HPDE6-E6E7 (cell line): ENCODE data around the gene STEAP1B.
"Not testable (repeated sequence)": the region's sequence is repeated elsewhere in the genome, so short reads cannot be mapped to it uniquely, and the experiment has no call there.

ENCODE experiments used
- DNase-seq: peaks from one replicate; pipeline ENCODE4 v3.0.0; 2011; ENCODE audit warnings: missing footprints; ENCODE audit errors: extremely low spot score

The STEAP1B gene

DNA sequence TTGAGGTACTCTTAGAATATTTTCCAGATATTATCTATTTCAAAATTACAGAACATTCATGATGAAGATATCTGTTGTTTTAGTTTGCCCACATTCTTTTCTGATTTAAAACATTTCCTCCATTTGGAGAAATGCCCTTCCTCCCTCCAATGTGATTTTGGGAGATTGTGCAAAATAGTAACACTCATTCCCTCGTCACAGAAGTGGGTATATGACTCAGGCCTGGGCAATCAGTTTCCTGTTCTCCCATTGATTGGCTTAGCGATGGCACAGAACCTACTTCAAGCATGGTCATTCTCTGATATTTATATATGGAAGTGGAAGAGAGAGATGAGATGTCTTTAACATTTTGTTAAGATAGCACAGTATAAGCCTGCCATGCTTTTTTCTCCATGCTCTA lies 3.1 kb downstream of the STEAP1B start:
- DNase-seq, result not testable (repeated sequence)

DNA sequence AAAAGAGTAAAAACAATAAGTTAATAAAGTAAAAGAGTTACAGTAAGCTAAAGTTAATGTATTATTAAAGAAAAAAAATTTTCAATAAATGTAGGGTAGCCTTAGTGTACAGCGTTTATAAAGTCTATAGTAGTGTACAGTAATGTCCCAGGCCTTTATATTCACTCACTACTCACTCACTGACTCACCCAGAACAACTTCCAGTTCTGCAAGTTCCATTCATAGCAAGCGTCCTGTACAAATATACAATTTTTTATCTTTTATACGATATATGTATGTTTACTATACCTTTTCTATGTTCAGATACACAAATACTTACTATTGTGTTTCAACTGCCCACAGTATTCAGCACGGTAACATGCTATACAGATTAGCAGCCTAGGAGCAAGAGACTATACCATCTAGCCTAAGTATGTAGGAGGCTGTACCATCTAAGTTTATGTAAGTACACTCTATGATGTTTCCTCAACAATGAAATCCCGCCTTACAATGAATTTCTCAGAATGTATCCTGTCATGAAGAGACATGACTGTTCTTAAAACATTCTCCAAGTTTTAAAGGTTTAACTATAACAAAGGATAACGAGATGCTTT lies 3.6 kb downstream of the STEAP1B start:
- not testable (repeated sequence) for DNase-seq

DNA sequence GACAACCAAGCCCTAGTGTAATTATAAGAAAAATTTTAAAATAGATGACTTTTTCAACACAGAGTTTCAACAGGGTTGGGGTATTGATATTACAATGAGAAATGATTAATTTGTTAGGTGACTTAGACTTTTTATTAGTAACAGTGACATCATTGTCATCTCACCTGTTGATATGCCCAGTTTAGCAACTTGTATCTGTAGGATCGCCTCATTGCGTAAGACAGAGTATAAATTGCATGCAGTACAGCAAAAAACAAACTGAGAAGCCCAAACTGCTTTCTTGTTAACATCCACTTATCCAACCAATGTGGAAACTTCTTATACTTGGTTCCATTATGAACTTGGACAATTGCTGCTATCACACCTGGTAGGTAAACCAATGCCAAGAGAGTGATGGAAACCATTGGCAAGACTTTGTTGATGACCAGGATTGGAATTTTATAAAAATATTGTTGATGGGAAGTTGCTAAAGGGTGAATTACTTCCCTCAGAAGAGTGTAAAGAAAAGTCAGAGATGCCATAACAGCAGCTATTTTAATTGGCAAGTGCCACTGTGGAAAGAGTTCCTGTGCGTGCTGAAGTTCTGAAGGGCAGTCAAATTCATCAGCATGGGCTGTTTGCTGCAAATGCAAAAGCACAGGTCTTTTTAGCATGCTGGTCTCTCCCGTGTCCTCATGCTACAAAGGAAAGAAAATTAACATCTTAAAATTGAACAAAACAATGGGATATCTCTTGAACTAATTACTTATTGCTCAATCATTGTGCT lies 6.6 kb downstream of the STEAP1B start:
- not testable (repeated sequence) for DNase-seq

DNA sequence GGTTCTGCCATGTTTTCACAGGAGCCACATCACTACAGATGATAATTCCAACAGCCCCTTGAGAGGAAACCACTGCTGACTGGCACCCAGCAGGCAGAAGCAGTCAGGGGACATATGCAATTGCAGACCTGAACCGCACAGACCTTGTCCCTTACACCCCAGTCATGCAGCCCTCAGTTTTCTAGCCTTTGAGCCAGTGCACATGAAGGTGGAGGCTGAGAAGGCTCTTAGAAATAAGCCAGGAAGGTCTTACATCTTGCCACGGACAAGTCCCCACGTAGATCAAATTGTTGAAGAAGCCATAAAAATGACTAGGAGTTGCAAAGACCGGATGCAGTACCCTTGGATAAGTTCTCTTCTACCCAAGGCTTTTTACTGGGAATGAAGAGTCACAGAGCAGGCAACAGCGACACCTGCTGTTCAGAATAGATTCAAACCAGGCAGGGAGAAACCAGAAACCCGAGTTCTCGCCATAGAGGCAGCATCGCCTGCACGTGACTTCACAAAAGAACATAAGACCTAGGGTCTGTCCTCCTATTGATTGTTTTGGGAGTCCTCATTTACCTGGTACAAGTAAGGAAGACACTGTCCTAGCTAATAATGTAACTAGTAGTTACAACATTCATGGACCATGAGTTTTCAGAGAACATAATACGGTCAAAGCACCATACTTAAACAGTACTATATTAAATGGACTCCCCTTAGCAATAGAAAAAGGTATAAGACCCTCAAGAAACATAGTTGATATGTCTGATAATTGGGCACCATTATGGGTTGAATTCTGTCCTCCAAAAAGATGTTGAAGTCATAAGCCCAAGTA lies 11.1 kb downstream of the STEAP1B start:
- DNase-seq, result peak; percentile 45

DNA sequence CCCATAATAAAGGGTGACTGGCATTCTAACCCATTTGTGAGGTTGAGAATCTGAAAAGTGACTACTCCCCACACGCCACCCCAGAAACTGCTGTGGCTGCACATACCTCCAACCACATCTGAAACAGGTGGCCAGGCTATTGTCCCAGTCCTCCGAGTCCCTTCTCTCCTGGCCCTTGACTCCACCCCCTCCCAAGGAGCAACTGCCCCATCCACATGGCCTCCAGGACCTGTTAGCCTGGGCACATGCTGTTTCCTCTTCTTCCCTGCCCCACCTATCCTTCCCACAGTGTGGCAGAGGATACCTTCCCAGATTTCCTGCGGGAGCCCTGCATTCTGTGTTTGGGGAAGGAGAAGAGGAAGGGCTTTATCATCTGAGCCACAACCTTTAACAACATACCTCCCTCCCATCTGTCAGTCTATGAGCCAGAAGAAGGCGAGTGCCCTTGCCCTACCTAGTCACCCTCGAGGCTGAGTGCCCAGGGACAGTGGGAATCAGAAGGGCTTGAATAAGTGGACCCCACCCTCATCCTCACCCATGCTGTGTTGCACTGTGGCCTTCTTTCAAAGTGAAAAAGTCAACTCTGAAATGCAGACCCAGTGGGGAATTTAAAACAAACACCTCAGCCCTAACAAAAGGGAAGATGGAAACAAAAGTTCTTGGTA lies 11.9 kb downstream of the STEAP1B start:
- DNase-seq, result no peak

DNA sequence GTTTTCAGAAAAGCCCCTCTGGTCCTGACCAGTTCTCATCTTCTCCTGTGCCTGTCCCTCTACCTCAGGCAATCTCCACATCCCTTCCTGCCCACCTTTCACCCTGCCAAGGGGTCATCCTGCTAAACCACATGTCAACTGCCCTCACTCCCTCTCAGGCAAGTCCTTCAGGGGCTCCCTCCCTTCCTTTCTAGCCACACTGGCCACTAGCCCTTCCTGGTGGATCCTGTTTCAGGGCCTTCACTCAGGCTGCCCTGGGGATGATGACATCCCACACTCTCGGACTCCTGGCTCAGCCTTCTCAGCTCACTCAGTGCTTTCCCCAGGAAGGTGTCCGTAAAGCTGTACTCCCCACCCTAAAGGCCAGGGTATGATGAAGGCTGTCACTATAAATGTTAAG lies 13.4 kb downstream of the STEAP1B start:
- no peak for DNase-seq

DNA sequence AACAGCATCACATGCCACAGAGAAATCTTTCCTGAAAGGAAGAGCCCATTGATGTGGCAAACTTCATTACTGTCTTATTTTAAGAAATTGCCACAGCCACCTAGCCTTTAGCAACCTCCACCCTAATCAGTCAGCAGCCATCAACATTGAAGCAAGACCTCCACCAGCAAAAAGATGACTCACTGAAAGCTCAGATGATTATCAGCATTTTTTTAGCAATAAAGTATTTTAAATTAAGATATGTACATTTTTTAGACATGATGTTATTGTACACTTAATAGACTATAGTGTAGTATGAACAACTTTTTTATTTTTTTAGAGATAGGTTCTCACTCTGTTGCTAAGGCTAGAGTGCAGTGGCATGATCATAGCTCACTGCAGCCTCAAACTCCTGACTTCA lies 14.8 kb downstream of the STEAP1B start:
- DNase-seq, result no peak

DNA sequence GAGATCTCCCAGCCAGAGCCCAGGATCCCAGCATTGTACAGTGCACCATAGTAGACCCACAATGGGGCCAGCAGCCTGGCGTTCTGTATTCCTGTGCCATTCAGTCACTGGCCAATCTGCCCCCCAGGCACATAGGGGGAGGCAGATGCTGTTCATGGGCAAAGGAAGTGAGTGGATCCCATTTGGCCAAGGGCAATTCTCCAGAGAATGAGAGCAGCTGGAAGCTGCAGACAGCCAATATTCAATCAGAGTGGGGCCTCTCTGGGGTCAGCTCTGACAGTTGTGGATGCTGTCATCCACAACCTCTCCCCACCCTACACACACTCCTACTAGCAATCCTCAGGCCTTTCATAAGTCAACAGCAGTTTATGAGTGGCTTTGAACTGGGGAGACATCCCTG lies 17.5 kb downstream of the STEAP1B start:
- DNase-seq, result no peak

DNA sequence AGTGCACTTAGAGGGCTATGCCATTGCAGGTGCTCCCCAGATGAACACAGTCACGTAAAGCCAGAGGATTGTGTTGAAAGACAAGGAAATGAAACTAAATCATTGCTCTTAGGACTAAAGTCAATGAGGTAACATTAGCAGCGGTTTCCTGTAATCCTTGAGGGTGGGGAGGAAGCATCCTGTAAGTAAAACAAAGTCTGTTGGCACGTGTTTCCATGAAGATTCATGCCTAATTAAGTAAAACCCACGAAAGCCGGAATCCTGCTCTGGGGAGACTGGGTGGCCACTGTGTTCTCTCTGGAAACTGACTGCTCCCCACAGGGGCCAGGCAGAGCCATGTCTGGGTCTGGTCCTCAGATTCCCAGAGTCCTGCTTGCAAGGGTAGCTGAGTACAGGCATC lies 18.3 kb downstream of the STEAP1B start:
- DNase-seq, result no peak

DNA sequence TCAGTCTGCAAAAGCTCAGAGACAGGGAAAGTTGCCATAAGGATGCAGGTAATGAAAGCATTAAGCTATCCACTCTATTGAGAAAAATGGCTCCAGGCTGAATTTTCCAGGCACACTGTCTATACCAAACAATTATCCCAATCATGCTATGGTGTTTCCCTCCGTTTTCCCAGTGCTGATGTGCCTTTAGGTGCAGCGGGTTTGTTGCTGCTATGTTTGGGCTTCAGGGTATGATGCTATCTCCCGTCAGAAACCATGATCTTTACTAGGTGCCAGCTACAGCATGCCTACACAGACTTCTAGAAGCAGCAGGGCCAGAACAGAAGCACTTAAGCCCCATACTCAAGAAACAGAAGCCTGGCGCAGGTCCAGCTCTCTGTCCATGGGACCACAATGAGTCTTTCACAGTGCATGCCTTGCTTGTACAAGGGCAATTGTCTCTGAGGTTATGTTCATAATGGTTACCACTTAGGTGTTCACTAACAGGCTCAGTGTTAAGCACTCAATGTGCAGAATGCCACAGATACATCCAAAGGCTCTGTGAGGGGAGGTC lies 19.4 kb downstream of the STEAP1B start:
- DNase-seq, result no peak

DNA sequence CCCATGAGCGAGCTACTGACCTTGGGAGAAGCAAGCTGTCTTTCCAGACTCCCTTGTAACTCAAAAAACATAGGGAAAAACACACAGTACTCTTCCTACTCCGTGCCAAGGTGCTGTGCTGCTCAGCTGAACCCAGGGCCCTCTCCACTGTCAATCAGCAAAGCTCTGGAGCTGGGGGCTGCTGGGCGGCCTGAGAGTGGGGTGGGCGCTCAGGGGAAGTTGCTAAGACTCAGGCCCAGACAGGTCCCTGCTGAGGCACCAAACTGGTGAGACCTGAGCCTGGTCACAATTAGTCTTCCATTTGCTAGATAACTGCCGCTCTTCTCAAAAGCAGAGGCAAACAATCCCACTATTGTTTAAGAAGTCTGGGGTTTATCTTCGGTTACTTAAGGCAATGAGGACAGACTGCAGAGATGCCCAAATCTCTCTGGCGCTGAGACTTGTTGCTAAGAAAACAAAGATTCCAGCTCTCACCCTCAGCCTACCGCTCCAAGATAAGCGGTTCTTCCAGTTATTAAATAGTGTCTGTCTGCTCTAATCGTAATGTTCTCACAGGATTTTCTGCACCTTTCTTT lies 22.0 kb downstream of the STEAP1B start:
- DNase-seq, result no peak

DNA sequence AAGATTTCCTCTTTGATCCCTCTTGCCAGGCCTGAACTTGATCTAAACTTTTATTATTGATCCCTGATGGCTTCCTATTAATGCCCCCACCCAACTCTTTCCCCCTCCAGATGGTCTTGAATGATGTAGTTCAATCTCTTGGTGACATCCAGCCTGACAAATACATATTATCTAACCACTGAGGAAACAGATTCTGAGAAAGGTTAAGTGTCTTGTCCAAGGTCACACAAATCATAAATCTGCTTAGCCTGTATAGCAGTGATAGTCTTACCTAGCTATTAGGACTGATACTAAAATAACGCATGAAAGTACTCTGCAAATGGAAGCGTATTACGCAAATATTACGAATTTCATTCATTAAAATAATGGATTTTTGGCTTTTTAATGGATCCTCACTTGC lies 22.7 kb downstream of the STEAP1B start:
- DNase-seq, result no peak

DNA sequence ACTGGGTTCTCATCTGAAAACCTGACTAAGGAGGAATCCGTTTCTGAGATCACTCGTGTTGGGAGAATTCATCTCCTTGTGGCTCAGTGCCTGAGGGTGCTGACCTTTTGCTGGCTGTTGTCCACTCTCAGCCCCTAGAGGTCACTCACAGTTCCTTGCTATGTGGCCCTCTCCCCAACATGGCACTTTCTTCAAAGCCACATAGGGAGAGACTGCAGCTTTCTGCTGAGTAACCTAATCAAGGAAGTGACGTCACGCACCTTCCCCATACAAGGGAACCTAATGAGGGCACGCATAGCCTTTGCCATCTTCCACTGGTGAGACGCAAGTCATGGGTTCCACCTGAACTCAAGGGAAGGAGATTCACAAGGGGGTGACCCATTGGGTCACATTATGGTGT lies 23.2 kb downstream of the STEAP1B start:
- DNase-seq, result no peak

DNA sequence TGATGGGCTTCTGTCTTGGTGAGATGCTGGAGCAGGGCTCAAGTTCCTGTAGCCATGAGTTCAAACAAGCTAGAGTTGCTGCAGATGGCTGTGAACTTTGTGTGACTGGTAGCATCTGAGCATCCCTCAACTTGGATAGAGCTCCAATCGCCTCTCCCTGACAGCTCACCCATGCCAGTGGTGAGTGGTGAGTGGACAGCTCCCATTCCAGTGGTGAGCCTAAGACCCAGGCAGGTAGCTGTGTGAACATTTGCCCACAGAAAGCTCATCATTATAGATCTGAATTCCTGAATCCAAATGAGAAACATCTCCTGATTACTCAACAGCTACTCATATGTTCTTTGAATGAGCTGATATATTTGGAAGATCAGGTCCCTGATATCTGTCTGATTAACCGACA lies 25.3 kb downstream of the STEAP1B start:
- DNase-seq, result no peak

DNA sequence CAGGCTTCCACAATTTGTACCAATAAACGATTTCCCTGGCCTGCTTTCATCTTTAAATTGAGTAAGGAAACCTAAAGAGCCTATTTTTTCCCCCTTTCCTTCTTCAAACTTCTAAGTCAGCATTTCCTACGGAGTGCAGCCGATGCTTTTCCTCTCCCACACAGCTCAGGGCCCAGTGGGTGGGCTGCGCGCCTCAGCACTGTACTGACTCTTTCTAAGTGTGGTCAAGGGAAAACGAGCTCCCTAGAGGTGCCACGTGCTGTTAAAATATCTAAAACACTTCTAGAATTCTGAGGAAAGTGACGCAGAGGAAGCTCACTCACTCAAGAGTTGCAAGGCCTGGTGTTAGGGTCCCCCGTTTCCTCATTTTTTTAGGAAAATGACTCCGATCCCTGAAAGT lies 29.0 kb downstream of the STEAP1B start:
- DNase-seq, result no peak

DNA sequence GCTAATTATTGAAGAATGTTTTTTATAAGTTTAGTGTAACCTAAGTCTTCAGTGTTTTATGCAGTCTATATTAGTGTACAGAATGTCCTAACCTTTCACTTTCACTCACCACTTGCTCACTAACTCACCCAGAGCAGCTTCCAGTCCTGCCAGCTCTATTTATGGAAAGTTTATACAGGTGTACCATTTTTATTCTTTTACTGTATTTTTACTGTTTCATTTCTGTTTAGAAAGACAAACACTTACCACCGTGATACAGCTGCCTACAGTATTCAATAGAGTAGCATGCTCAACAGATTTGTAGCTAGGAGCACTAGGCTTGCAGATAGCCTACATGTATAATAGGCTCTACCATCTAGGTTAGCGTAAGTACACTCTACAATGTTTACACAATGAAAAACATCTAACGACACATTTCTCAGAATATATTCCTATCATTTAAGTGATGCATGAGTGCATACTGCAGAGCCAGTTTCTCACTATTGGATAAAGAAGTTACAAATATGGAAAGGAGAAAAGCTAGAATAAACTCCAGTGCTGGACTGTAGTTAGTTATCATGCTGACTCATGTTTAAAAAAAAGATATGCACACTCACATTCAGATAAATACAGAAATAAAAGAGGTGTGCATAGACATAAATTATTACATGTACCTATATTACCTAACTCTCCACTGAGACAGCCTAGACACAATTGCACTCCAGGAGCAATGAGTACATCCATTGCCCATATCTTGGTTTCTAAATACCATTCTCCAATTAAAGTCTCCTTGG lies 30.4 kb downstream of the STEAP1B start:
- no peak for DNase-seq

DNA sequence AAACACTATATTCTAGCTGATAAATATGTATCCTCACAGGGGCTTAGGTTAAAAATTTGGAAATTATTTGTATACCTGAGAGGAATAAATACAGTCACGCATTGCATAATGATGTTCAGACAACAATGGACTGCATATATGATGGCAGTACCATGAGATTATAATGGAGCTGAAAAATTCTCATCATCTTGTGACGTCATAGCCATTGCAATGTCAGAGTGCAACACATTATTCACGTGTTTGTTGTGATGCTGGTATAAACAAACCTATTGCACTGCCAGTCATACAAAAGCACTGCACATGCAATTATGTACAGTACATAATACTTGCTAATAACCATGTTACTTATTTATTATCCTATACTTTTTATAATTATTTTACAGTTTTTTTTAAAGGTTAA lies 31.4 kb downstream of the STEAP1B start:
- no peak for DNase-seq

DNA sequence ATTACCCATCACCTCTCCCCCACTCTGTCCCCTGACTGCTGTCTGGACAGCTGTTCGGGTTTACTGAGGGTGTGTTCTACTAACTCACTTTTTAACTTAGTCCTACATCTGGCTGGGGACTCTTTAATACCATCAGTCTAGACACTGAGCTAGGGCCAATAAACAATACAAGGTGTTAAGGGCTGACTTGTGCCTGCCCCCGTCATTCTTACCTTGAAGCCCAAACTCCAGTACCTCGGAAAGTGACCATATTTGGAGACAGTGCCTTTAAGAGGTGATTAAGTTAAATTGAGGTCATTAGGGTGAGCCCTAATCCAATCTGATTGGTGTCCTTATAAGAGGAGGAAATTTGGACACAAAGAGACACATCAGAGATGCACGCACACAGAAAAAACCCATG lies 35.7 kb downstream of the STEAP1B start:
- DNase-seq, result no peak

DNA sequence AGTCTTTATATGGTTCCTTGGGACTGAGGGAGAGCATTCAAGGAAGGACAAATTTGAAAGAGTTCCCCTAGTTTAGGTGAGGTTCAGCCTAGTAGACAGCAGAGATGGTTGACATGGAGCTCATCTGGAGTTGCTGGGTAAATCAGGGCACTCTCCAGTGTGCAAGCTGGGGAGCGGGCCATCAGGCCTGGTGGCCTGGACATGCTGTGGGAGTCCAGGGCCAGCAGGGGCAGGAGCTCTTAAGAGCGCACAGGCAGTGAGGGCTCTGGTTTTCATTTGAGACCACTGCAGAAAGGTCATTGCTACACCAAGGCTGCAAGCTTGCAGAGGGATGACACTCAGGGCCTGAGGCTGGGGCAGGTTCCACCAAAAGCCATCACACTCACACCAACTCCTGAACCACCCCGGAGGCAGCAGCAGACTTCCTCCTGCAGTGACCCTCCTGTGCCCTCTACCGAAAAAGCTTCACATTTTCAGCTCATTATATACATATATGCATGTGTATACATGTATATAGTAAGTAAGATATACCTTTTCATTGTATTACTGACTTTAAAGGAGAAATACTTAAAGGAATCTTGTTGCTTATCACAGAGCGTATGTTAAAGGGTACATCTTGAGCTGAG lies 39.5 kb downstream of the STEAP1B start:
- no peak for DNase-seq

DNA sequence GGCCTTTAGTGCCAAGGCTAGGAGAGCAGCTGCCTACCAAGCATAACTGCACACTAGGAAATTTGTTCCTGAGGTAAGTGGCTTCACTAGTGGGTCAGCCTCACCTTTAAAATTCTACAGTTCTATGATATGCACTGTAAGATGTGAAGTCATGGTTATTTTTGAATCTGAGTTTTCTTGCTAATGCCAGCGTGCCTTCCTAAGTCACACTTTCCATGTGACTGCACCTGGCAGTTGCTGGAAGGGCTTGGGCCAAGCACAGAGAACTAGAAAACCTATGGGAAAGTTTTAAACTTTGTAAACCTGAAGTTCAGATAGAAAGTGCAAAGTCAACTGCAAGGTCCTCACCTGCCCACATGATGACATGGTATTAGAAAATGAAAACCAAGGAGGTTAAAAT lies 42.5 kb downstream of the STEAP1B start:
- no peak for DNase-seq
